CD8-positive, alpha-beta memory T cell (primary cell): ENCODE measurements around the gene NIM1K. TPM values are rescaled to one million over a fixed set of nuclear protein-coding genes. Genes with fewer than 3 reads are reported as not detected.

Source experiments
- CTCF ChIA-PET: fragments of 350-600 bp; sonication (Branson Sonifier 250); formaldehyde crosslinking; loops from one replicate; lab custom pipeline; 2021; ENCODE audit warnings: antibody characterized with exemption; lab: Charles Lee
- POLR2A ChIA-PET: fragments of 350-600 bp; sonication (Branson Sonifier 250); formaldehyde crosslinking; loops from one replicate; lab custom pipeline; 2021; ENCODE audit warnings: antibody characterized with exemption; lab: Charles Lee
- DNase-seq, 5 donors: peaks; one replicate each; pipeline versions ENCODE4 v3.0.0 to v3.0.0-alpha.2; 2020 to 2022; ENCODE audit warnings: mixed read lengths in 1 of 5
- H3K27ac ChIP-seq: one replicate; pipeline ENCODE4 v1.7.0; 2013; ENCODE audit warnings: low read depth, mild to moderate bottlenecking, low read length, moderate library complexity
- H3K27me3 ChIP-seq: 2 replicates; pipeline ENCODE4 v1.7.0; 2013; ENCODE audit warnings: low read length, mild to moderate bottlenecking; ENCODE audit not compliant: insufficient read depth, poor library complexity, severe bottlenecking
- H3K36me3 ChIP-seq: 2 replicates; pipeline ENCODE4 v1.7.0; 2013; ENCODE audit warnings: mild to moderate bottlenecking, low read length, moderate library complexity; ENCODE audit not compliant: insufficient read depth
- H3K4me1 ChIP-seq: 2 replicates; pipeline ENCODE4 v1.7.0; 2013; ENCODE audit warnings: mild to moderate bottlenecking, low read length, moderate library complexity; ENCODE audit not compliant: insufficient read depth
- H3K4me3 ChIP-seq: 2 replicates; pipeline ENCODE4 v1.7.0; 2013; ENCODE audit warnings: mild to moderate bottlenecking, low read length
- H3K9me3 ChIP-seq: 2 replicates; pipeline ENCODE4 v1.7.0; 2013; ENCODE audit warnings: mild to moderate bottlenecking, low read length
- H3K27ac Mint-ChIP-seq, 8 donors: one replicate each; pipeline ENCODE4 v1.8.0; 2020 to 2021; ENCODE audit warnings: mixed read lengths in 8 of 8, mild to moderate bottlenecking in 6 of 8, inconsistent platforms in 3 of 8, moderate library complexity in 3 of 8
- H3K27me3 Mint-ChIP-seq, 2 donors: one replicate each; pipeline ENCODE4 v1.8.0; 2020 to 2021; ENCODE audit warnings: mixed read lengths in 2 of 2, mild to moderate bottlenecking in 1 of 2, moderate library complexity in 1 of 2
- H3K36me3 Mint-ChIP-seq, 3 donors: one replicate each; pipeline ENCODE4 v1.8.0; 2020 to 2021; ENCODE audit warnings: mixed read lengths in 3 of 3, inconsistent platforms in 1 of 3, mild to moderate bottlenecking in 1 of 3
- H3K4me1 Mint-ChIP-seq, 3 donors: one replicate each; pipeline ENCODE4 v1.8.0; 2020 to 2021; ENCODE audit warnings: mixed read lengths in 3 of 3, inconsistent platforms in 1 of 3, mild to moderate bottlenecking in 1 of 3
- H3K4me3 Mint-ChIP-seq, 7 donors: one replicate each; pipeline ENCODE4 v1.8.0; 2020 to 2021; ENCODE audit warnings: mixed read lengths in 7 of 7, mild to moderate bottlenecking in 6 of 7, moderate library complexity in 4 of 7, inconsistent platforms in 2 of 7
- H3K9me3 Mint-ChIP-seq, 5 donors: one replicate each; pipeline ENCODE4 v1.8.0; 2020 to 2022; ENCODE audit warnings: mixed read lengths in 5 of 5, mild to moderate bottlenecking in 3 of 5, moderate library complexity in 2 of 5, inconsistent platforms in 1 of 5
- polyA plus RNA-seq: library from polyadenylated mRNA; unstranded; fragments of 300-500 nt; fragmentation: Illumina TruSeq; gene quantifications from one replicate; pipeline ENCODE4 v1.2.3, GENCODE V29; 2021
- total RNA-seq, 2 experiments: library from RNA; stranded (reverse); gene quantifications; one replicate each; pipeline ENCODE4 v1.2.3, GENCODE V29; 2021

The NIM1K gene
- total and polyA plus RNA-seq, 3 experiments from 2014 or later: 0.20 to 0.70 (median 0.40) TPM

GRCh38 chr5:43204958-43205357 is 12.9 kb downstream of the NIM1K start:
- Histone ChIP-seq H3K36me3 (no peaks in the 10 kb centered on the region), H3K9me3 (no peaks in the 10 kb centered on the region), H3K27me3 (no peaks in the 10 kb centered on the region), H3K4me3 (no peak overlapping the region), H3K27ac (no peak overlapping the region), H3K4me1 (no peaks in the 10 kb centered on the region)
- Mint-ChIP-seq H3K4me3 (no peak overlapping the region), H3K9me3 (no peaks in the 10 kb centered on the region), H3K36me3 (peaks cover 0 to 8% (median 2%) of the 10 kb centered on the region in 3 donors), H3K27ac (no peak overlapping the region), H3K27me3 (peaks cover 5 to 30% of the 10 kb centered on the region in 2 donors), H3K4me1 (no peaks in the 10 kb centered on the region)
- no peak for DNase-seq
- ChIA-PET CTCF (no interaction called here), POLR2A (no interaction called here)

- Mint-ChIP-seq H3K27me3 (peaks cover 0 to 38% of the 10 kb centered on the region in 2 donors), H3K36me3 (peaks cover 0 to 4% (median 2%) of the 10 kb centered on the region in 3 donors)
- CTCF ChIA-PET: no interaction called here
Measured at GRCh38 chr5:43207601-43208000, 15.6 kb downstream of the NIM1K start.

GRCh38 chr5:43208658-43209057 is 16.6 kb downstream of the NIM1K start:
- Mint-ChIP-seq H3K27me3 (peaks cover 0 to 38% of the 10 kb centered on the region in 2 donors), H3K4me1 (no peaks in the 10 kb centered on the region), H3K4me3 (no peak overlapping the region), H3K9me3 (no peaks in the 10 kb centered on the region), H3K36me3 (peaks cover 0 to 4% (median 2%) of the 10 kb centered on the region in 3 donors), H3K27ac (no peak overlapping the region)
- CTCF ChIA-PET: no interaction called here
- no peak overlapping the region for H3K4me3 ChIP-seq
- no peak overlapping the region for H3K27ac ChIP-seq
- POLR2A ChIA-PET: no interaction called here
- H3K4me1 ChIP-seq: no peaks in the 10 kb centered on the region
- no peaks in the 10 kb centered on the region for H3K27me3 ChIP-seq
- no peaks in the 10 kb centered on the region for H3K36me3 ChIP-seq
- DNase-seq: no peak
- H3K9me3 ChIP-seq: no peaks in the 10 kb centered on the region

More at GRCh38 chr5:43207601-43208000, 15.6 kb downstream of the NIM1K start:
- no peak overlapping the region for H3K27ac ChIP-seq
- H3K27ac Mint-ChIP-seq: no peak overlapping the region
- no peaks in the 10 kb centered on the region for H3K36me3 ChIP-seq
- H3K9me3 ChIP-seq: no peaks in the 10 kb centered on the region
- DNase-seq: no peak
- POLR2A ChIA-PET: no interaction called here
- no peaks in the 10 kb centered on the region for H3K4me1 Mint-ChIP-seq
- H3K4me3 ChIP-seq: no peak overlapping the region
- no peaks in the 10 kb centered on the region for H3K9me3 Mint-ChIP-seq
- H3K4me3 Mint-ChIP-seq: no peak overlapping the region
- no peaks in the 10 kb centered on the region for H3K27me3 ChIP-seq
- no peaks in the 10 kb centered on the region for H3K4me1 ChIP-seq

GRCh38 chr5:43209060-43209459 is 17.0 kb downstream of the NIM1K start:
- no peak overlapping the region for H3K27ac Mint-ChIP-seq

GRCh38 chr5:43209833-43210232 is 17.8 kb downstream of the NIM1K start:
- H3K9me3 ChIP-seq: no peaks in the 10 kb centered on the region
- no peak for DNase-seq
- H3K9me3 Mint-ChIP-seq: no peaks in the 10 kb centered on the region
- no peak overlapping the region for H3K4me3 ChIP-seq
- no peak overlapping the region for H3K27ac ChIP-seq
- H3K4me1 ChIP-seq: no peaks in the 10 kb centered on the region
- H3K27me3 Mint-ChIP-seq: peaks cover 0 to 42% of the 10 kb centered on the region in 2 donors
- H3K36me3 Mint-ChIP-seq: peaks cover 0 to 3% (median 2%) of the 10 kb centered on the region in 3 donors
- no peaks in the 10 kb centered on the region for H3K4me1 Mint-ChIP-seq
- no peaks in the 10 kb centered on the region for H3K27me3 ChIP-seq
- no peak overlapping the region for H3K27ac Mint-ChIP-seq
- POLR2A ChIA-PET: no interaction called here
- no peak overlapping the region for H3K4me3 Mint-ChIP-seq
- no peaks in the 10 kb centered on the region for H3K36me3 ChIP-seq
- CTCF ChIA-PET: no interaction called here

More at GRCh38 chr5:43209060-43209459, 17.0 kb downstream of the NIM1K start:
- H3K27me3 Mint-ChIP-seq: peaks cover 0 to 40% of the 10 kb centered on the region in 2 donors
- ChIA-PET POLR2A (no interaction called here), CTCF (no interaction called here)
- no peak for DNase-seq
- peaks cover 0 to 4% (median 2%) of the 10 kb centered on the region in 3 donors for H3K36me3 Mint-ChIP-seq
- no peaks in the 10 kb centered on the region for H3K4me1 ChIP-seq
- no peaks in the 10 kb centered on the region for H3K9me3 Mint-ChIP-seq
- H3K4me1 Mint-ChIP-seq: no peaks in the 10 kb centered on the region
- no peaks in the 10 kb centered on the region for H3K9me3 ChIP-seq
- no peaks in the 10 kb centered on the region for H3K27me3 ChIP-seq
- H3K27ac ChIP-seq: no peak overlapping the region
- no peaks in the 10 kb centered on the region for H3K36me3 ChIP-seq
- no peak overlapping the region for H3K4me3 Mint-ChIP-seq
- H3K4me3 ChIP-seq: no peak overlapping the region

- Histone ChIP-seq H3K4me3 (no peak overlapping the region), H3K27ac (no peak overlapping the region), H3K36me3 (no peaks in the 10 kb centered on the region), H3K27me3 (no peaks in the 10 kb centered on the region), H3K9me3 (no peaks in the 10 kb centered on the region), H3K4me1 (no peaks in the 10 kb centered on the region)
- Mint-ChIP-seq H3K36me3 (peaks cover 0 to 2% (median 0%) of the 10 kb centered on the region in 3 donors), H3K27me3 (peaks cover 0 to 39% of the 10 kb centered on the region in 2 donors), H3K9me3 (no peaks in the 10 kb centered on the region), H3K4me1 (no peaks in the 10 kb centered on the region), H3K27ac (no peak overlapping the region), H3K4me3 (no peak overlapping the region)
- CTCF ChIA-PET: no interaction called here
- POLR2A ChIA-PET: no interaction called here
- DNase-seq: no peak
Measured at GRCh38 chr5:43210570-43210969, 18.5 kb downstream of the NIM1K start.

GRCh38 chr5:43213951-43214350 is 21.9 kb downstream of the NIM1K start:
- Histone ChIP-seq H3K4me3 (no peak overlapping the region), H3K27ac (no peak overlapping the region), H3K9me3 (no peaks in the 10 kb centered on the region), H3K4me1 (no peaks in the 10 kb centered on the region), H3K27me3 (no peaks in the 10 kb centered on the region), H3K36me3 (no peaks in the 10 kb centered on the region)
- ChIA-PET CTCF (interaction anchor here (1.0 kb wide), 1 partner anchor 11 kb away, joined by 3 read pairs; no protein-coding TSS in a partner anchor), POLR2A (no interaction called here)
- peaks cover 0 to 3% (median 0%) of the 10 kb centered on the region in 3 donors for H3K36me3 Mint-ChIP-seq
- H3K27ac Mint-ChIP-seq: no peak overlapping the region
- peaks cover 0 to 3% (median 2%) of the 10 kb centered on the region in 5 donors for H3K9me3 Mint-ChIP-seq
- H3K27me3 Mint-ChIP-seq: peaks cover 0 to 22% of the 10 kb centered on the region in 2 donors
- no peak for DNase-seq
- no peaks in the 10 kb centered on the region for H3K4me1 Mint-ChIP-seq
- H3K4me3 Mint-ChIP-seq: no peak overlapping the region

- ChIA-PET CTCF (no interaction called here), POLR2A (no interaction called here)
- Mint-ChIP-seq H3K9me3 (peaks cover 0 to 5% (median 2%) of the 10 kb centered on the region in 5 donors), H3K4me3 (no peak overlapping the region), H3K27ac (no peak overlapping the region), H3K27me3 (peaks cover 3 to 25% of the 10 kb centered on the region in 2 donors), H3K4me1 (no peaks in the 10 kb centered on the region), H3K36me3 (peaks cover 0 to 6% (median 0%) of the 10 kb centered on the region in 3 donors)
- no peak for DNase-seq
- Histone ChIP-seq H3K27ac (no peak overlapping the region), H3K4me1 (no peaks in the 10 kb centered on the region), H3K4me3 (no peak overlapping the region), H3K27me3 (no peaks in the 10 kb centered on the region), H3K36me3 (no peaks in the 10 kb centered on the region), H3K9me3 (no peaks in the 10 kb centered on the region)
Measured at GRCh38 chr5:43215073-43215631, 23.1 kb downstream of the NIM1K start.
